Liver (tissue), 10 donors: ENCODE measurements around the gene MGAT5. TPM values are rescaled to one million over a fixed set of nuclear protein-coding genes. Genes with fewer than 3 reads are reported as not detected.

Experiments
- DNase-seq: peaks from one replicate; pipeline ENCODE4 v3.0.0-alpha.2; 2017; ENCODE audit warnings: low spot score
- H3K27ac ChIP-seq, 2 donors: one replicate each; pipeline ENCODE4 v1.7.0; 2013; ENCODE audit warnings: inconsistent platforms in 2 of 2, low read length in 2 of 2, control low read depth in 1 of 2, low read depth in 1 of 2, mild to moderate bottlenecking in 1 of 2
- H3K27me3 ChIP-seq, 4 donors: one replicate each; pipeline versions ENCODE4 v1.6.1 to v1.7.0; 2013; ENCODE audit warnings: low read length in 3 of 4, inconsistent platforms in 1 of 4, mild to moderate bottlenecking in 1 of 4, moderate library complexity in 1 of 4; ENCODE audit not compliant: control insufficient read depth in 4 of 4, insufficient read depth in 4 of 4
- H3K36me3 ChIP-seq, 4 donors: one replicate each; pipeline versions ENCODE4 v1.6.1 to v1.7.0; 2013; ENCODE audit warnings: low read length in 3 of 4, mild to moderate bottlenecking in 3 of 4, low read depth in 1 of 4, moderate library complexity in 1 of 4; ENCODE audit not compliant: control insufficient read depth in 4 of 4, insufficient read depth in 3 of 4
- H3K4me1 ChIP-seq, 4 donors: one replicate each; pipeline versions ENCODE4 v1.6.1 to v1.7.0; 2013; ENCODE audit warnings: low read length in 3 of 4, mild to moderate bottlenecking in 3 of 4, moderate library complexity in 1 of 4; ENCODE audit not compliant: control insufficient read depth in 4 of 4, insufficient read depth in 4 of 4
- H3K4me3 ChIP-seq, 3 donors: one replicate each; pipeline versions ENCODE4 v1.6.1 to v1.7.0; 2013; ENCODE audit warnings: low read length in 3 of 3, control low read depth in 1 of 3, low read depth in 1 of 3, mild to moderate bottlenecking in 1 of 3
- H3K9ac ChIP-seq, 2 donors: one replicate each; pipeline ENCODE4 v1.7.0; 2013; ENCODE audit warnings: low read length in 2 of 2, mild to moderate bottlenecking in 2 of 2, moderate library complexity in 2 of 2, control low read depth in 1 of 2, low read depth in 1 of 2
- H3K9me3 ChIP-seq, 4 donors: one replicate each; pipeline versions ENCODE4 v1.6.1 to v1.7.0; 2013; ENCODE audit warnings: low read length in 3 of 4; ENCODE audit not compliant: control insufficient read depth in 4 of 4
- EGR1 ChIP-seq, 2 donors: IDR thresholded peaks; 2 replicates each; pipeline ENCODE4 v1.6.1; 2016 to 2018; ENCODE audit warnings: antibody characterized with exemption in 2 of 2, low read depth in 2 of 2
- FOXA2 ChIP-seq: IDR thresholded peaks from 2 replicates; pipeline ENCODE4 v1.6.1; 2016; ENCODE audit warnings: antibody characterized with exemption
- HNF4G ChIP-seq: IDR thresholded peaks from 2 replicates; pipeline ENCODE4 v1.6.1; 2016; ENCODE audit warnings: antibody characterized with exemption
- JUND ChIP-seq, 2 donors: IDR thresholded peaks; 2 replicates each; pipeline ENCODE4 v1.6.1; 2016; ENCODE audit warnings: antibody characterized with exemption in 2 of 2
- RXRA ChIP-seq, 2 donors: IDR thresholded peaks; 2 replicates each; pipeline ENCODE4 v1.6.1; 2017 to 2018; ENCODE audit warnings: antibody characterized with exemption in 2 of 2, mild to moderate bottlenecking in 1 of 2
- TAF1 ChIP-seq: conservative IDR thresholded peaks from 2 replicates; pipeline ENCODE4 v1.6.1; 2016; ENCODE audit warnings: antibody characterized with exemption, mild to moderate bottlenecking
- YY1 ChIP-seq: IDR thresholded peaks from 2 replicates; pipeline ENCODE4 v1.6.1; 2016; ENCODE audit warnings: antibody characterized with exemption, mild to moderate bottlenecking
- WGBS: extraction: QIAGEN DNeasy Blood & Tissue Kit; methylation state at CpG from one replicate; pipeline ENCODE4 v1.1.7; 2013; 5-methylcytosine and 5-hydroxymethylcytosine counted together
- polyA plus RNA-seq, 2 donors: library from polyadenylated mRNA; stranded (reverse) in 1 of 2; unstranded in 1 of 2; fragments of 200-250 nt in 1 of 2; fragments of >200 nt in 1 of 2; fragmentation: Nextera tagmentation in 1 of 2; extraction: Ambion mirVana in 1 of 2; gene quantifications; one replicate each; pipeline versions ENCODE4 v1.2.1 to v1.2.3, GENCODE V29; 2013 to 2015
- small RNA-seq: library from RNA; depleted of rRNA; stranded (forward); fragments of <200 nt; gene quantifications from one replicate; pipeline ENCODE3, GENCODE V24; 2014
- total RNA-seq, 2 donors: library from RNA; depleted of rRNA; stranded (reverse); fragments of >200 nt; gene quantifications; one replicate each; pipeline ENCODE4 v1.2.3, GENCODE V29; 2014
- TF ChIP-seq, protein P1 (sequence below): IDR thresholded peaks from 2 replicates; pipeline ENCODE4 v1.6.1; 2016; ENCODE audit warnings: antibody characterized with exemption
- donor health status: healthy.
- donor health status: healthy.
- donor health status: healthy.
- donor health status: healthy.
- donor health status: healthy.

MGAT5 gene
- total and polyA plus RNA-seq, 4 donors = 1.8 to 12.7 (median 5.6) TPM

DNA sequence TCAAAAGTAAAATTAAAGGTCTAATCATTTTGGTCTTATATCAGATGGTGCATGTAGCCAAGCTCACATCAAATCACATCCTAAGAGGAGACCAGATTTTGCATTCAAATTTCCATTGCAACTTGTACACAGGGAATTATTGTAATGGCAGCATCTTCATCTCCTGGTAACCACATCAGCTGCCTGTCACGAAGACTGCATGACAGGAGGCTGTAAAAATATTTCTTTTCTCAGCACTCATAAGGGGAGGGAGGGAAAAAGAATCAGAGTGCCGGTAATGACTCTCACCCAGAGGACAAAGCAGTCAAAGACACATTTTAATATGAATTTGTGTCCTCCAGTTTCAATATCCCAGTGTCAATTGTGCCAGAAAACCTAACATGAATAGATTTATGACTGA is 248.2 kb downstream of the MGAT5 start:
- Histone ChIP-seq H3K4me1 (no peaks in the 10 kb centered on the region), H3K4me3 (no peak overlapping the region), H3K36me3 (no peaks in the 10 kb centered on the region), H3K27me3 (no peaks in the 10 kb centered on the region), H3K27ac (no peak overlapping the region), H3K9ac (no peak overlapping the region), H3K9me3 (no peaks in the 10 kb centered on the region)
- TF ChIP-seq RXRA (IDR thresholded peaks at IDR 0.05) (no peak), YY1 (no peak), FOXA2 (no peak), EGR1 (IDR thresholded peaks at IDR 0.05; ENCODE audit: low read depth in 2 of 2) (no peak), HNF4G (no peak), JUND (IDR thresholded peaks at IDR 0.05) (no peak), TAF1 (no peak)
- TF ChIP-seq, protein P1, sequence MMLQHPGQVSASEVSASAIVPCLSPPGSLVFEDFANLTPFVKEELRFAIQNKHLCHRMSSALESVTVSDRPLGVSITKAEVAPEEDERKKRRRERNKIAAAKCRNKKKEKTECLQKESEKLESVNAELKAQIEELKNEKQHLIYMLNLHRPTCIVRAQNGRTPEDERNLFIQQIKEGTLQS = no peak
- 64% methylated on average over 2 of the region's 2 CpGs for WGBS
- DNase-seq = no peak

Small RNA genes within 50 kb of the gene (small RNA-seq; reads per million reads assigned to genes)
- not detected for gene RNA5SP104
